ENCODE data around the gene ZSCAN22. TPM values are rescaled to one million over a fixed set of nuclear protein-coding genes. Genes with fewer than 3 reads are reported as not detected.
"Not testable (repeated sequence)": the region's sequence is repeated elsewhere in the genome, so short reads cannot be mapped to it uniquely, and the experiment has no call there.

ZSCAN22 gene
- polyA plus RNA-seq, 3 donors = 3.6 to 3.8 (median 3.6) TPM

GRCh38 chr19:58346961-58347929 is 20.5 kb downstream of the ZSCAN22 start:
- no peak for DNase-seq (ENCODE audit: extremely low read depth in 1 of 11, low read depth in 9 of 11, low spot score in 4 of 11)

GRCh38 chr19:58348080-58348479 is 21.3 kb downstream of the ZSCAN22 start:
- DNase-seq (ENCODE audit: extremely low read depth in 1 of 11, low read depth in 9 of 11, low spot score in 4 of 11) = not testable (repeated sequence)

- no peak for DNase-seq (ENCODE audit: extremely low read depth in 1 of 11, low read depth in 9 of 11, low spot score in 4 of 11)
Observed at GRCh38 chr19:58349590-58349989, 22.8 kb downstream of the ZSCAN22 start.

GRCh38 chr19:58350001-58350861 is 23.4 kb downstream of the ZSCAN22 start:
- peak in 1 of 11 donors; percentile 24 for DNase-seq (ENCODE audit: extremely low read depth in 1 of 11, low read depth in 9 of 11, low spot score in 4 of 11)

- DNase-seq (ENCODE audit: extremely low read depth in 1 of 11, low read depth in 9 of 11, low spot score in 4 of 11) = no peak
Observed at GRCh38 chr19:58350871-58351557, 24.2 kb downstream of the ZSCAN22 start.

GRCh38 chr19:58351558-58351878 is 24.7 kb downstream of the ZSCAN22 start:
- DNase-seq (ENCODE audit: extremely low read depth in 1 of 11, low read depth in 9 of 11, low spot score in 4 of 11) = no peak

GRCh38 chr19:58351990-58352755 is 25.4 kb downstream of the ZSCAN22 start:
- DNase-seq (ENCODE audit: extremely low read depth in 1 of 11, low read depth in 9 of 11, low spot score in 4 of 11) = no peak

- no peak for DNase-seq (ENCODE audit: extremely low read depth in 1 of 11, low read depth in 9 of 11, low spot score in 4 of 11)
Observed at GRCh38 chr19:58352760-58353671, 26.2 kb downstream of the ZSCAN22 start, which contains the start of gene A1BG. Gene A1BG (minus strand): TSS chr19:58353492. CDS start chr19:58353437, 55 bp downstream.

GRCh38 chr19:58353717-58354477 is 27.1 kb downstream of the ZSCAN22 start:
- DNase-seq (ENCODE audit: extremely low read depth in 1 of 11, low read depth in 9 of 11, low spot score in 4 of 11) = no peak

GRCh38 chr19:58354478-58355030 is 27.8 kb downstream of the ZSCAN22 start:
- DNase-seq (ENCODE audit: extremely low read depth in 1 of 11, low read depth in 9 of 11, low spot score in 4 of 11) = no peak

- DNase-seq (ENCODE audit: extremely low read depth in 1 of 11, low read depth in 9 of 11, low spot score in 4 of 11) = no peak
Observed at GRCh38 chr19:58355215-58355796, 28.5 kb downstream of the ZSCAN22 start.

GRCh38 chr19:58355908-58356765 is 29.3 kb downstream of the ZSCAN22 start:
- peak in 5 of 11 donors; percentile 18 to 40 (median 36) for DNase-seq (ENCODE audit: extremely low read depth in 1 of 11, low read depth in 9 of 11, low spot score in 4 of 11)

GRCh38 chr19:58356766-58357480 is 30.1 kb downstream of the ZSCAN22 start:
- DNase-seq (ENCODE audit: extremely low read depth in 1 of 11, low read depth in 9 of 11, low spot score in 4 of 11) = peak in 2 of 11 donors; percentile 12 to 32

GRCh38 chr19:58357481-58358145 is 30.8 kb downstream of the ZSCAN22 start:
- DNase-seq (ENCODE audit: extremely low read depth in 1 of 11, low read depth in 9 of 11, low spot score in 4 of 11) = no peak
